ENCODE measurements around the gene EPSTI1. TPM values are rescaled to one million over a fixed set of nuclear protein-coding genes. Genes with fewer than 3 reads are reported as not detected.
"Not testable (repeated sequence)": the region's sequence is repeated elsewhere in the genome, so short reads cannot be mapped to it uniquely, and the experiment has no call there.

EPSTI1 gene
- total RNA-seq, 1 donor from 2014 or later = not detected

- Mint-ChIP-seq H3K4me1 (no peaks in the 10 kb centered on the region), H3K27ac (ENCODE audit: unreplicated experiment) (no peak overlapping the region), H3K36me3 (ENCODE audit: low read depth) (no peaks in the 10 kb centered on the region), H3K4me3 (no peak overlapping the region), H3K27me3 (ENCODE audit: low read depth) (peaks cover 21% of the 10 kb centered on the region), H3K9me3 (peaks cover 2% of the 10 kb centered on the region)
- TF ChIP-seq CTCF (conservative IDR thresholded peaks at IDR 0.05) = no peak
- DNase-seq (ENCODE audit: low read depth, low spot score) = no peak
These were observed 126.9 kb downstream of the EPSTI1 start for GRCh38 chr13:42864952-42865767.

- not testable (repeated sequence) for H3K4me3 Mint-ChIP-seq; DNase-seq (ENCODE audit: low read depth, low spot score); H3K9me3 Mint-ChIP-seq; H3K27me3 Mint-ChIP-seq (ENCODE audit: low read depth); H3K4me1 Mint-ChIP-seq; H3K27ac Mint-ChIP-seq (ENCODE audit: unreplicated experiment); H3K36me3 Mint-ChIP-seq (ENCODE audit: low read depth)
These were observed 129.7 kb downstream of the EPSTI1 start for GRCh38 chr13:42862370-42862769.

GRCh38 chr13:42860485-42860884 lies 131.6 kb downstream of the EPSTI1 start:
- Mint-ChIP-seq H3K9me3 (peaks cover 2% of the 10 kb centered on the region), H3K4me1 (no peaks in the 10 kb centered on the region), H3K27me3 (ENCODE audit: low read depth) (peaks cover 2% of the 10 kb centered on the region), H3K36me3 (ENCODE audit: low read depth) (no peaks in the 10 kb centered on the region), H3K27ac (ENCODE audit: unreplicated experiment) (no peak overlapping the region), H3K4me3 (no peak overlapping the region)
- no peak for TF ChIP-seq CTCF (conservative IDR thresholded peaks at IDR 0.05)
- DNase-seq (ENCODE audit: low read depth, low spot score) = no peak

- Mint-ChIP-seq H3K4me3 (no peak overlapping the region), H3K27ac (ENCODE audit: unreplicated experiment) (no peak overlapping the region), H3K36me3 (ENCODE audit: low read depth) (no peaks in the 10 kb centered on the region), H3K9me3 (peaks cover 2% of the 10 kb centered on the region), H3K27me3 (ENCODE audit: low read depth) (peaks cover 2% of the 10 kb centered on the region), H3K4me1 (no peaks in the 10 kb centered on the region)
- no peak for TF ChIP-seq CTCF (conservative IDR thresholded peaks at IDR 0.05)
- no peak for DNase-seq (ENCODE audit: low read depth, low spot score)
These were observed 132.3 kb downstream of the EPSTI1 start for GRCh38 chr13:42859760-42860159.

- Mint-ChIP-seq H3K4me1 (no peaks in the 10 kb centered on the region), H3K4me3 (no peak overlapping the region), H3K27me3 (ENCODE audit: low read depth) (no peaks in the 10 kb centered on the region), H3K27ac (ENCODE audit: unreplicated experiment) (no peak overlapping the region), H3K36me3 (ENCODE audit: low read depth) (no peaks in the 10 kb centered on the region), H3K9me3 (no peaks in the 10 kb centered on the region)
- no peak for DNase-seq (ENCODE audit: low read depth, low spot score)
- TF ChIP-seq CTCF (conservative IDR thresholded peaks at IDR 0.05) = no peak
These were observed 136.6 kb downstream of the EPSTI1 start for GRCh38 chr13:42855410-42855809.

- no peaks in the 10 kb centered on the region for H3K36me3 Mint-ChIP-seq (ENCODE audit: low read depth)
- H3K27me3 Mint-ChIP-seq (ENCODE audit: low read depth) = no peaks in the 10 kb centered on the region
- TF ChIP-seq CTCF (conservative IDR thresholded peaks at IDR 0.05) = no peak
- no peak for DNase-seq (ENCODE audit: low read depth, low spot score)
- no peaks in the 10 kb centered on the region for H3K9me3 Mint-ChIP-seq
- no peak overlapping the region for H3K4me3 Mint-ChIP-seq
- no peaks in the 10 kb centered on the region for H3K4me1 Mint-ChIP-seq
- H3K27ac Mint-ChIP-seq (ENCODE audit: unreplicated experiment) = no peak overlapping the region
These were observed 139.9 kb downstream of the EPSTI1 start for GRCh38 chr13:42852136-42852535.
